IPS-20b (cell line): ENCODE measurements around the gene CYP11A1.

Experiments used
- H3K27ac ChIP-seq: one replicate; pipeline ENCODE4 v1.5.1; 2013; ENCODE audit warnings: low read length
- H3K27me3 ChIP-seq: 2 replicates; pipeline ENCODE4 v1.6.1; 2013; ENCODE audit warnings: mild to moderate bottlenecking, low read length, inconsistent platforms; ENCODE audit not compliant: insufficient read depth
- H3K36me3 ChIP-seq: 2 replicates; pipeline ENCODE4 v1.6.1; 2013; ENCODE audit warnings: low read depth, mild to moderate bottlenecking, inconsistent platforms, low read length, moderate library complexity; ENCODE audit not compliant: insufficient read depth
- H3K4me1 ChIP-seq: 2 replicates; pipeline ENCODE4 v1.6.1; 2013; ENCODE audit warnings: mild to moderate bottlenecking, control low read depth, inconsistent platforms, low read length, moderate library complexity; ENCODE audit not compliant: insufficient read depth
- H3K4me3 ChIP-seq: 2 replicates; pipeline ENCODE4 v1.5.1; 2013; ENCODE audit warnings: mild to moderate bottlenecking, low read length, inconsistent platforms
- H3K9ac ChIP-seq: 2 replicates; pipeline ENCODE4 v1.6.1; 2013; ENCODE audit warnings: low read depth, mild to moderate bottlenecking, inconsistent platforms, low read length, moderate library complexity
- H3K9me3 ChIP-seq: 2 replicates; pipeline ENCODE4 v1.6.1; 2013; ENCODE audit warnings: mild to moderate bottlenecking, low read depth, low read length, inconsistent platforms; ENCODE audit not compliant: insufficient read depth

The CYP11A1 gene

GRCh38 chr15:74376825-74377581 is 9.6 kb upstream of the CYP11A1 start:
- Histone ChIP-seq H3K36me3 (no peaks in the 10 kb centered on the region), H3K4me1 (peaks cover 5% of the 10 kb centered on the region; the same call in 1 of the 2 replicates), H3K27ac (no peak overlapping the region), H3K4me3 (no peak overlapping the region), H3K9me3 (no peaks in the 10 kb centered on the region), H3K9ac (no peak overlapping the region), H3K27me3 (peaks cover 13% of the 10 kb centered on the region; the same call in 1 of the 2 replicates)

- Histone ChIP-seq H3K4me3 (no peak overlapping the region), H3K27ac (no peak overlapping the region), H3K9me3 (no peaks in the 10 kb centered on the region), H3K9ac (no peak overlapping the region), H3K36me3 (no peaks in the 10 kb centered on the region), H3K4me1 (peaks cover 5% of the 10 kb centered on the region; the same call in 1 of the 2 replicates), H3K27me3 (peaks cover 13% of the 10 kb centered on the region; the same call in 1 of the 2 replicates)
Observed at GRCh38 chr15:74376226-74376625, 8.8 kb upstream of the CYP11A1 start.

- no peak overlapping the region for H3K9ac ChIP-seq
- peak overlapping the region; percentile 77; the same call in 1 of the 2 replicates for H3K4me3 ChIP-seq
- no peak overlapping the region for H3K27ac ChIP-seq
Observed at GRCh38 chr15:74375303-74375693, 7.9 kb upstream of the CYP11A1 start.

GRCh38 chr15:74374648-74375302 is 7.3 kb upstream of the CYP11A1 start:
- no peak overlapping the region for H3K9ac ChIP-seq
- no peaks in the 10 kb centered on the region for H3K36me3 ChIP-seq
- H3K27me3 ChIP-seq, result peaks cover 13% of the 10 kb centered on the region
- no peak overlapping the region for H3K27ac ChIP-seq
- no peaks in the 10 kb centered on the region for H3K9me3 ChIP-seq
- H3K4me1 ChIP-seq, result peaks cover 5% of the 10 kb centered on the region; the same call in 1 of the 2 replicates
- H3K4me3 ChIP-seq, result peak overlapping the region; percentile 77

More at GRCh38 chr15:74375303-74375693, 7.9 kb upstream of the CYP11A1 start:
- H3K36me3 ChIP-seq, result no peaks in the 10 kb centered on the region
- no peaks in the 10 kb centered on the region for H3K9me3 ChIP-seq
- peaks cover 5% of the 10 kb centered on the region; the same call in 1 of the 2 replicates for H3K4me1 ChIP-seq
- H3K27me3 ChIP-seq, result peaks cover 13% of the 10 kb centered on the region

- Histone ChIP-seq H3K27me3 (peaks cover 13% of the 10 kb centered on the region), H3K9ac (peak overlapping the region; percentile 50; the same call in 1 of the 2 replicates), H3K36me3 (no peaks in the 10 kb centered on the region), H3K4me1 (peaks cover 5% of the 10 kb centered on the region; the same call in 1 of the 2 replicates), H3K27ac (no peak overlapping the region), H3K9me3 (no peaks in the 10 kb centered on the region), H3K4me3 (peak overlapping the region; percentile 77)
Observed at GRCh38 chr15:74373731-74374647, 6.5 kb upstream of the CYP11A1 start.

GRCh38 chr15:74373056-74373650 is 5.7 kb upstream of the CYP11A1 start:
- Histone ChIP-seq H3K36me3 (no peaks in the 10 kb centered on the region), H3K4me1 (peaks cover 5% of the 10 kb centered on the region; the same call in 1 of the 2 replicates), H3K4me3 (peak overlapping the region; percentile 77; the same call in 1 of the 2 replicates), H3K27me3 (peaks cover 13% of the 10 kb centered on the region), H3K9me3 (no peaks in the 10 kb centered on the region), H3K27ac (no peak overlapping the region), H3K9ac (peak overlapping the region; percentile 50; the same call in 1 of the 2 replicates)

GRCh38 chr15:74370471-74370870 is 3.0 kb upstream of the CYP11A1 start:
- no peak overlapping the region for H3K9ac ChIP-seq
- H3K9me3 ChIP-seq, result no peaks in the 10 kb centered on the region
- H3K36me3 ChIP-seq, result no peaks in the 10 kb centered on the region
- peaks cover 5% of the 10 kb centered on the region; the same call in 1 of the 2 replicates for H3K4me1 ChIP-seq
- H3K27me3 ChIP-seq, result peaks cover 35% of the 10 kb centered on the region
- no peak overlapping the region for H3K4me3 ChIP-seq
- H3K27ac ChIP-seq, result no peak overlapping the region

- H3K27me3 ChIP-seq, result peaks cover 38% of the 10 kb centered on the region
- no peak overlapping the region for H3K27ac ChIP-seq
- no peak overlapping the region for H3K9ac ChIP-seq
- H3K36me3 ChIP-seq, result no peaks in the 10 kb centered on the region
- H3K9me3 ChIP-seq, result no peaks in the 10 kb centered on the region
- peaks cover 5% of the 10 kb centered on the region; the same call in 1 of the 2 replicates for H3K4me1 ChIP-seq
- no peak overlapping the region for H3K4me3 ChIP-seq
Observed at GRCh38 chr15:74369756-74370155, 2.3 kb upstream of the CYP11A1 start.

GRCh38 chr15:74369084-74369745 is 1.8 kb upstream of the CYP11A1 start:
- H3K9me3 ChIP-seq, result no peaks in the 10 kb centered on the region
- H3K27me3 ChIP-seq, result peaks cover 38% of the 10 kb centered on the region
- H3K36me3 ChIP-seq, result no peaks in the 10 kb centered on the region
- H3K4me3 ChIP-seq, result no peak overlapping the region
- no peak overlapping the region for H3K27ac ChIP-seq
- peaks cover 9% of the 10 kb centered on the region; the same call in 1 of the 2 replicates for H3K4me1 ChIP-seq
- H3K9ac ChIP-seq, result no peak overlapping the region

GRCh38 chr15:74368121-74368520 is 675 bp upstream of the CYP11A1 start:
- peaks cover 32% of the 10 kb centered on the region for H3K27me3 ChIP-seq

More at GRCh38 chr15:74368121-74368520, 675 bp upstream of the CYP11A1 start:
- Histone ChIP-seq H3K4me3 (no peak overlapping the region), H3K9me3 (no peaks in the 10 kb centered on the region), H3K36me3 (no peaks in the 10 kb centered on the region), H3K27ac (no peak overlapping the region), H3K4me1 (peaks cover 10% of the 10 kb centered on the region; the same call in 1 of the 2 replicates), H3K9ac (no peak overlapping the region)
